ENCODE data around the gene KANSL1. TPM values are rescaled to one million over a fixed set of nuclear protein-coding genes. Genes with fewer than 3 reads are reported as not detected.
"Not testable (repeated sequence)": the region's sequence is repeated elsewhere in the genome, so short reads cannot be mapped to it uniquely, and the experiment has no call there.

KANSL1 gene
- total RNA-seq, 1 experiment from 2014 or later, result 72.7 TPM

DNA sequence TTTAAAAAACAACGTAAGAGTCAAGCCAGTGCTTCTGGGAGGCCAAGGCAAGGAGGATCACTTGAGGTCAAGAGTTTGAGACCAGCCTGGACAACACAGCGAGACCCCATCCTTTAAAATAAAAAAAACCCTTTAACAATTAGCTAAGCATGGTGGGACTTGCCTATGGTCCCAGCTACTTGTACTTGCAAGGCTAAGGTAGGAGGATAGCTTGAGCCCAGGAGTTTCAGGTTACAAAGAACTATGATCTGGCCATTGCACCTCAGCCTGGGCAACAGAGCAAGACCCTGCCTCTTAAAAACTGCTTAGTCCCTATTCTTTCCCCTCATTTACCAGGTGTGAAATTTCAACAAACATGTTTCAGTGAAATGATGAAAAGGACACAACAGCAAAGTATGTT is 104.6 kb downstream of the KANSL1 start:
- no peak overlapping the region for H3K27ac Mint-ChIP-seq
- H3K27me3 Mint-ChIP-seq (ENCODE audit: low read depth), result no peaks in the 10 kb centered on the region
- H3K4me1 Mint-ChIP-seq, result peaks cover 8% of the 10 kb centered on the region; the same call in 1 of the 2 replicates
- DNase-seq (ENCODE audit: low spot score), result no peak
- ChIA-PET CTCF (no interaction called here), POLR2A (interaction anchor here (0.6 kb wide), 1 partner anchor 83 kb away, joined by 3 read pairs; no protein-coding TSS in a partner anchor)
- no peaks in the 10 kb centered on the region for H3K9me3 Mint-ChIP-seq
- ATAC-seq, result no peak
- TF ChIP-seq GABPB1 (CRISPR knock-in tag; IDR thresholded peaks at IDR 0.05) (no peak), ZNF121 (CRISPR knock-in tag; IDR thresholded peaks at IDR 0.05) (peak; percentile 72; the same call in 1 of the 2 replicates), GTF2I (CRISPR knock-in tag; conservative IDR thresholded peaks at IDR 0.05) (peak; percentile 46; the same call in 1 of the 2 replicates)
- H3K4me3 Mint-ChIP-seq, result no peak overlapping the region
- H3K36me3 Mint-ChIP-seq, result peaks cover 16% of the 10 kb centered on the region

DNA sequence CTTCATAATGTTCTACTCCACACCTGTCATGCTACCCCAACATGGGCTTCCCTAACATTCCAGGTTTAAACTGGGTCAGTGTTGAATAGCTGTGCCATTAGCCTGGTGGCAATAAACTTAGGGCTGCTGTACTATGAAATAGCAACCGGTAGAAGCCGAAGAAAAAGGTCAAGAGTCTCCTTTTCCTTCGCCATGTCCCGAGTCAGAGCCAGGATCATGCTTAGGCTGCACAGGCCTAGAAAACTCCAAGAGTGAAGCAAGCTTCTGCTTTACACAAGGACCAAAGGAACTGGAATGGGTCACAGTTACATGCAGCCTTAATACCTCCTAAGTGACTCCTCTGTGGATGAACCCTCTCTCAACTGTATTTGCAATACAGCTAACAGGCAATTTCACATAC is 105.4 kb downstream of the KANSL1 start:
- POLR2A ChIA-PET, result not testable (repeated sequence)
- CTCF ChIA-PET, result interaction anchor here (1.4 to 1.5 kb wide), 2 partner anchors 44 to 105 kb away, joined by 3 to 4 read pairs; partner anchors contain the start of gene KANSL1

DNA sequence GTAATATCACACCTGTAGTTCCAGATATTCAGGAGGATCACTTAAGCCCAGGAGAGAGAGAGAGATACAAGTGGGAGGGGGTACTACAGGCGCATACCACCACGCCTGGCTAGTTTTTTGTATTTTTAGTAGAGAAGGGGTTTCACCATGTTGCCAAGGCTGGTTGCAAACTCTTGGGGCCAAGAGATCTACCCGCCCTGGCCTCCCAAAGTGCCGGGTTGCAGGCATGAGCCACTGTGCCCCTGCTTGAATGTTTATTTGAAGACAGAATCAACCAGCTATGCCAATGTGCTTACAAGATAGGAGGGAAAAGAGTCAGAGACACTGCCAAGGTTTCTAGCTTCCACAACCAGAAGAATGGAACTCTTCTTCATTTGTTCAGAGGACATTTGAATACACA is 106.4 kb downstream of the KANSL1 start:
- Mint-ChIP-seq H3K27ac (no peak overlapping the region; the same call in 1 of the 2 replicates), H3K4me1 (peaks cover 19% of the 10 kb centered on the region), H3K27me3 (ENCODE audit: low read depth) (no peaks in the 10 kb centered on the region), H3K9me3 (no peaks in the 10 kb centered on the region), H3K4me3 (no peak overlapping the region), H3K36me3 (peaks cover 12% of the 10 kb centered on the region; the same call in 1 of the 2 replicates)
- ATAC-seq (no peak), DNase-seq (ENCODE audit: low spot score) (no peak)
- ChIA-PET POLR2A (interaction anchor here (0.6 kb wide), 1 partner anchor 57 kb away, joined by 7 read pairs; no protein-coding TSS in a partner anchor), CTCF (interaction anchor here (1.4 to 1.5 kb wide), 2 partner anchors 42 to 106 kb away, joined by 3 to 4 read pairs; partner anchors contain the start of gene KANSL1)
- TF ChIP-seq GABPB1 (CRISPR knock-in tag; IDR thresholded peaks at IDR 0.05), result no peak

More for the DNA sequence above, 105.4 kb downstream of the KANSL1 start:
- H3K27ac Mint-ChIP-seq; ATAC-seq; H3K27me3 Mint-ChIP-seq (ENCODE audit: low read depth); DNase-seq (ENCODE audit: low spot score); H3K4me3 Mint-ChIP-seq; H3K9me3 Mint-ChIP-seq: not testable (repeated sequence)
- Mint-ChIP-seq H3K4me1 (peaks cover 10% of the 10 kb centered on the region), H3K36me3 (peaks cover 16% of the 10 kb centered on the region)

DNA sequence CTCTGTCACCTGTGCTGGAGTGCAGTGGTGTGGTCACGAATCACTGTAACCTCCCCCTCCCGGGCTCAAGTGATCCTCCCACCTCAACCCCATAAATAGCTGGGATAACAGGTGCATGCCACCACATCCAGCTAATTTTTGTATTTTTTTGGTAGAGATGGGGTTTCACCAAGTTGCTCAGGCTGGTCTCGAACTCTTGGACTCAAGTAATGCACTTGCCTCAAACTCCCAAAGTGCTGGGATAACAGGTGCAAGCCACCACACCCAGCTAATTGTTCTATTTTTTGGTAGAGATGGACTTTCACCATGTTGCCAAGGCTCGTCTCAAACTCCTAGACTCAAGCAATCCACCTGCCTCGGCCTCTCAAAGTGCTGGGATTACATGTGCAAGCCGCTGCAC is 107.7 kb downstream of the KANSL1 start:
- no peak for ATAC-seq
- CTCF ChIA-PET, result interaction anchor here (0.8 kb wide), 1 partner anchor 41 kb away, joined by 3 read pairs; no protein-coding TSS in a partner anchor
- TF ChIP-seq NR3C1 (CRISPR knock-in tag; conservative IDR thresholded peaks at IDR 0.05; ENCODE audit: low read depth), result no peak
- TF ChIP-seq TCF7 (CRISPR knock-in tag; IDR thresholded peaks at IDR 0.05; ENCODE audit: low read depth), result no peak
- TF ChIP-seq IRF2 (CRISPR knock-in tag; IDR thresholded peaks at IDR 0.05; ENCODE audit: borderline replicate concordance, low read depth), result no peak
- TF ChIP-seq, protein P1, sequence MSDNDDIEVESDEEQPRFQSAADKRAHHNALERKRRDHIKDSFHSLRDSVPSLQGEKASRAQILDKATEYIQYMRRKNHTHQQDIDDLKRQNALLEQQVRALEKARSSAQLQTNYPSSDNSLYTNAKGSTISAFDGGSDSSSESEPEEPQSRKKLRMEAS (CRISPR knock-in tag; IDR thresholded peaks at IDR 0.05), result no peak
- TF ChIP-seq, protein P2, sequence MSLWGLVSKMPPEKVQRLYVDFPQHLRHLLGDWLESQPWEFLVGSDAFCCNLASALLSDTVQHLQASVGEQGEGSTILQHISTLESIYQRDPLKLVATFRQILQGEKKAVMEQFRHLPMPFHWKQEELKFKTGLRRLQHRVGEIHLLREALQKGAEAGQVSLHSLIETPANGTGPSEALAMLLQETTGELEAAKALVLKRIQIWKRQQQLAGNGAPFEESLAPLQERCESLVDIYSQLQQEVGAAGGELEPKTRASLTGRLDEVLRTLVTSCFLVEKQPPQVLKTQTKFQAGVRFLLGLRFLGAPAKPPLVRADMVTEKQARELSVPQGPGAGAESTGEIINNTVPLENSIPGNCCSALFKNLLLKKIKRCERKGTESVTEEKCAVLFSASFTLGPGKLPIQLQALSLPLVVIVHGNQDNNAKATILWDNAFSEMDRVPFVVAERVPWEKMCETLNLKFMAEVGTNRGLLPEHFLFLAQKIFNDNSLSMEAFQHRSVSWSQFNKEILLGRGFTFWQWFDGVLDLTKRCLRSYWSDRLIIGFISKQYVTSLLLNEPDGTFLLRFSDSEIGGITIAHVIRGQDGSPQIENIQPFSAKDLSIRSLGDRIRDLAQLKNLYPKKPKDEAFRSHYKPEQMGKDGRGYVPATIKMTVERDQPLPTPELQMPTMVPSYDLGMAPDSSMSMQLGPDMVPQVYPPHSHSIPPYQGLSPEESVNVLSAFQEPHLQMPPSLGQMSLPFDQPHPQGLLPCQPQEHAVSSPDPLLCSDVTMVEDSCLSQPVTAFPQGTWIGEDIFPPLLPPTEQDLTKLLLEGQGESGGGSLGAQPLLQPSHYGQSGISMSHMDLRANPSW (CRISPR knock-in tag; conservative IDR thresholded peaks at IDR 0.05; ENCODE audit: low read depth), result no peak
- no peak for TF ChIP-seq ZNF138 (CRISPR knock-in tag; conservative IDR thresholded peaks at IDR 0.05)
- TF ChIP-seq, protein P3, sequence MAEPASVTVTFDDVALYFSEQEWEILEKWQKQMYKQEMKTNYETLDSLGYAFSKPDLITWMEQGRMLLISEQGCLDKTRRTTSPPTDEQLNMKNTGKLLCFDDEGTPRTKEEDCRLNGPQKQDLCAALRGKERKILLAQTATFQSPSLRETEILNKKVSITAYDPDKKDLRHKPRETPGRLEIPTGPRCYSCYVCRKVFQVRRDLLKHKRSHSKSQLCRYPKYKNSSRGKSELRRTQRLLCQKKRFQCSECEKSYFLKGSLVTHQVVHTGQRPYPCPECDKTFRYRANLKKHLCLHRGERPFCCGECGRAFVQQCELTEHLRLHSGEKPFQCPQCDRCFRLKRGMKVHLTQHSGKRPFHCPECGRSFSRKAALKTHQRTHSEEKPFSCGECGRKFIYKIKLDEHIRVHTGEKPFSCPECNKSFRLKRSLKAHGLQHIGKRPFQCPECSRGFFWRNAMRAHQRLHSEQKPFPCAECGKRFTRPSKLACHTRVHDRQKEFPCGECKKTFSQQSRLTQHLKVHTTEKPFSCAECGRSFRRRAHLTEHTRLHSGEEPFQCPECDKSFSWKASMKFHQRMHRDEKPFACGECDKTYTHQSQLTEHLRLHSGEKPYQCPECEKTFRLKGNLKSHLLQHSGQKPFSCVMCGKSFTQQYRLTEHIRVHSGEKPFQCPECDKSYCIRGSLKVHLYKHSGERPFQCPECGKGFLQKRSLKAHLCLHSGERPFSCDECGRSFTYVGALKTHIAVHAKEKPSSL (CRISPR knock-in tag; conservative IDR thresholded peaks at IDR 0.05), result no peak
- TF ChIP-seq, protein P4, sequence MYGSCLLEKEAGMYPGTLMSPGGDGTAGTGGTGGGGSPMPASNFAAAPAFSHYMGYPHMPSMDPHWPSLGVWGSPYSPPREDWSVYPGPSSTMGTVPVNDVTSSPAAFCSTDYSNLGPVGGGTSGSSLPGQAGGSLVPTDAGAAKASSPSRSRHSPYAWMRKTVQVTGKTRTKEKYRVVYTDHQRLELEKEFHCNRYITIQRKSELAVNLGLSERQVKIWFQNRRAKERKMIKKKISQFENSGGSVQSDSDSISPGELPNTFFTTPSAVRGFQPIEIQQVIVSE (CRISPR knock-in tag; IDR thresholded peaks at IDR 0.05; ENCODE audit: borderline replicate concordance), result no peak
- no peak for TF ChIP-seq NR2C2 (CRISPR knock-in tag; IDR thresholded peaks at IDR 0.05)
- no peak for TF ChIP-seq GRHL2 (CRISPR knock-in tag; IDR thresholded peaks at IDR 0.05; ENCODE audit: insufficient replicate concordance, severe bottlenecking)
- no peak for TF ChIP-seq ZNF416 (CRISPR knock-in tag; IDR thresholded peaks at IDR 0.05)
- no peak for TF ChIP-seq JUN (CRISPR knock-in tag; IDR thresholded peaks at IDR 0.05)
- TF ChIP-seq, protein P5, sequence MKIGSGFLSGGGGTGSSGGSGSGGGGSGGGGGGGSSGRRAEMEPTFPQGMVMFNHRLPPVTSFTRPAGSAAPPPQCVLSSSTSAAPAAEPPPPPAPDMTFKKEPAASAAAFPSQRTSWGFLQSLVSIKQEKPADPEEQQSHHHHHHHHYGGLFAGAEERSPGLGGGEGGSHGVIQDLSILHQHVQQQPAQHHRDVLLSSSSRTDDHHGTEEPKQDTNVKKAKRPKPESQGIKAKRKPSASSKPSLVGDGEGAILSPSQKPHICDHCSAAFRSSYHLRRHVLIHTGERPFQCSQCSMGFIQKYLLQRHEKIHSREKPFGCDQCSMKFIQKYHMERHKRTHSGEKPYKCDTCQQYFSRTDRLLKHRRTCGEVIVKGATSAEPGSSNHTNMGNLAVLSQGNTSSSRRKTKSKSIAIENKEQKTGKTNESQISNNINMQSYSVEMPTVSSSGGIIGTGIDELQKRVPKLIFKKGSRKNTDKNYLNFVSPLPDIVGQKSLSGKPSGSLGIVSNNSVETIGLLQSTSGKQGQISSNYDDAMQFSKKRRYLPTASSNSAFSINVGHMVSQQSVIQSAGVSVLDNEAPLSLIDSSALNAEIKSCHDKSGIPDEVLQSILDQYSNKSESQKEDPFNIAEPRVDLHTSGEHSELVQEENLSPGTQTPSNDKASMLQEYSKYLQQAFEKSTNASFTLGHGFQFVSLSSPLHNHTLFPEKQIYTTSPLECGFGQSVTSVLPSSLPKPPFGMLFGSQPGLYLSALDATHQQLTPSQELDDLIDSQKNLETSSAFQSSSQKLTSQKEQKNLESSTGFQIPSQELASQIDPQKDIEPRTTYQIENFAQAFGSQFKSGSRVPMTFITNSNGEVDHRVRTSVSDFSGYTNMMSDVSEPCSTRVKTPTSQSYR (CRISPR knock-in tag; IDR thresholded peaks at IDR 0.05), result no peak
- no peak for TF ChIP-seq SMAD3 (CRISPR knock-in tag; IDR thresholded peaks at IDR 0.05; ENCODE audit: borderline replicate concordance)
- TF ChIP-seq, protein P6, sequence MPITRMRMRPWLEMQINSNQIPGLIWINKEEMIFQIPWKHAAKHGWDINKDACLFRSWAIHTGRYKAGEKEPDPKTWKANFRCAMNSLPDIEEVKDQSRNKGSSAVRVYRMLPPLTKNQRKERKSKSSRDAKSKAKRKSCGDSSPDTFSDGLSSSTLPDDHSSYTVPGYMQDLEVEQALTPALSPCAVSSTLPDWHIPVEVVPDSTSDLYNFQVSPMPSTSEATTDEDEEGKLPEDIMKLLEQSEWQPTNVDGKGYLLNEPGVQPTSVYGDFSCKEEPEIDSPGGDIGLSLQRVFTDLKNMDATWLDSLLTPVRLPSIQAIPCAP (CRISPR knock-in tag; IDR thresholded peaks at IDR 0.05), result no peak
- TF ChIP-seq NR1H2 (CRISPR knock-in tag; IDR thresholded peaks at IDR 0.05), result no peak

More for the DNA sequence above, 107.7 kb downstream of the KANSL1 start:
- DNase-seq (ENCODE audit: low spot score), result no peak
- POLR2A ChIA-PET, result interaction anchor here (0.6 kb wide), 1 partner anchor 160 kb away, joined by 5 read pairs; no protein-coding TSS in a partner anchor
- Mint-ChIP-seq H3K27me3 (ENCODE audit: low read depth) (no peaks in the 10 kb centered on the region), H3K36me3 (peaks cover 12% of the 10 kb centered on the region; the same call in 1 of the 2 replicates), H3K4me1 (peaks cover 30% of the 10 kb centered on the region), H3K27ac (no peak overlapping the region), H3K4me3 (no peak overlapping the region), H3K9me3 (no peaks in the 10 kb centered on the region)

Measured in WTC11 (cell line).